Measurements from ENCODE around the gene GDPD4.

Gene GDPD4

GRCh38 chr11:77270921-77271320 lies 30.6 kb downstream of the GDPD4 start:
- DNase-seq (ENCODE audit: low spot score) = no peak
- in situ Hi-C loops (cut with MboI; ENCODE audit: low sequenced_read_pairs, unreplicated experiment) = no loop called here

GRCh38 chr11:77269484-77270123 lies 31.9 kb downstream of the GDPD4 start:
- DNase-seq (ENCODE audit: low spot score) = no peak
- TF ChIP-seq CTCF (IDR thresholded peaks at IDR 0.05; ENCODE audit: borderline replicate concordance, control extremely low read depth, extremely low read depth, insufficient read depth, missing control alignments) = no peak
- in situ Hi-C loops (cut with MboI; ENCODE audit: low sequenced_read_pairs, unreplicated experiment) = no loop called here

More at GRCh38 chr11:77270921-77271320, 30.6 kb downstream of the GDPD4 start:
- TF ChIP-seq CTCF (IDR thresholded peaks at IDR 0.05; ENCODE audit: borderline replicate concordance, control extremely low read depth, extremely low read depth, insufficient read depth, missing control alignments) = no peak

- in situ Hi-C loops (cut with MboI; ENCODE audit: low sequenced_read_pairs, unreplicated experiment) = no loop called here
- no peak for TF ChIP-seq CTCF (IDR thresholded peaks at IDR 0.05; ENCODE audit: borderline replicate concordance, control extremely low read depth, extremely low read depth, insufficient read depth, missing control alignments)
- no peak for DNase-seq (ENCODE audit: low spot score)
Observed at GRCh38 chr11:77267962-77268361, 33.5 kb downstream of the GDPD4 start.

- DNase-seq (ENCODE audit: low spot score) = no peak
- in situ Hi-C loops (cut with MboI; ENCODE audit: low sequenced_read_pairs, unreplicated experiment) = no loop called here
- TF ChIP-seq CTCF (IDR thresholded peaks at IDR 0.05; ENCODE audit: borderline replicate concordance, control extremely low read depth, extremely low read depth, insufficient read depth, missing control alignments) = no peak
Observed at GRCh38 chr11:77266766-77267165, 34.7 kb downstream of the GDPD4 start.

- TF ChIP-seq CTCF (IDR thresholded peaks at IDR 0.05; ENCODE audit: borderline replicate concordance, control extremely low read depth, extremely low read depth, insufficient read depth, missing control alignments) = no peak
- in situ Hi-C loops (cut with MboI; ENCODE audit: low sequenced_read_pairs, unreplicated experiment) = no loop called here
- DNase-seq (ENCODE audit: low spot score) = no peak
Observed at GRCh38 chr11:77262803-77263202, 38.7 kb downstream of the GDPD4 start.

- in situ Hi-C loops (cut with MboI; ENCODE audit: low sequenced_read_pairs, unreplicated experiment) = no loop called here
- no peak for DNase-seq (ENCODE audit: low spot score)
- no peak for TF ChIP-seq CTCF (IDR thresholded peaks at IDR 0.05; ENCODE audit: borderline replicate concordance, control extremely low read depth, extremely low read depth, insufficient read depth, missing control alignments)
Observed at GRCh38 chr11:77259641-77260040, 41.8 kb downstream of the GDPD4 start.
